ENCODE measurements around the gene SNAP23.

SNAP23 gene

GRCh38 chr15:42450425-42450790 is 45.0 kb upstream of the SNAP23 start:
- TF ChIP-seq REST (IDR thresholded peaks at IDR 0.05; ENCODE audit: insufficient read depth in 1 of 2, low read depth in 2 of 2, low read length in 2 of 2) (no peak), SIN3A (IDR thresholded peaks at IDR 0.05; ENCODE audit: borderline replicate concordance, insufficient read depth, low read length) (no peak)

GRCh38 chr15:42453826-42454225 is 41.6 kb upstream of the SNAP23 start:
- TF ChIP-seq SIN3A (IDR thresholded peaks at IDR 0.05; ENCODE audit: borderline replicate concordance, insufficient read depth, low read length) = no peak
- TF ChIP-seq REST (IDR thresholded peaks at IDR 0.05; ENCODE audit: insufficient read depth in 1 of 2, low read depth in 2 of 2, low read length in 2 of 2) = no peak
- TF ChIP-seq FOXP2 (optimal IDR thresholded peaks at IDR 0.05; ENCODE audit: borderline replicate concordance, extremely low read depth, extremely low read length, insufficient read depth) = no peak
- no peak for TF ChIP-seq TAF1 (IDR thresholded peaks at IDR 0.05; ENCODE audit: borderline replicate concordance, insufficient read depth, low read length)
- TF ChIP-seq POLR2AphosphoS5 (IDR thresholded peaks at IDR 0.05; ENCODE audit: low read depth, low read length) = no peak

- TF ChIP-seq TAF1 (IDR thresholded peaks at IDR 0.05; ENCODE audit: borderline replicate concordance, insufficient read depth, low read length) (no peak), REST (IDR thresholded peaks at IDR 0.05; ENCODE audit: insufficient read depth in 1 of 2, low read depth in 2 of 2, low read length in 2 of 2) (no peak), FOXP2 (optimal IDR thresholded peaks at IDR 0.05; ENCODE audit: borderline replicate concordance, extremely low read depth, extremely low read length, insufficient read depth) (no peak), POLR2AphosphoS5 (IDR thresholded peaks at IDR 0.05; ENCODE audit: low read depth, low read length) (no peak)
These were observed 38.9 kb upstream of the SNAP23 start for GRCh38 chr15:42456531-42456930.

GRCh38 chr15:42456971-42457370 is 38.5 kb upstream of the SNAP23 start:
- TF ChIP-seq SIN3A (IDR thresholded peaks at IDR 0.05; ENCODE audit: borderline replicate concordance, insufficient read depth, low read length) = no peak
- TF ChIP-seq REST (IDR thresholded peaks at IDR 0.05; ENCODE audit: insufficient read depth in 1 of 2, low read depth in 2 of 2, low read length in 2 of 2) = no peak

GRCh38 chr15:42457445-42458442 is 37.7 kb upstream of the SNAP23 start:
- TF ChIP-seq FOXP2 (optimal IDR thresholded peaks at IDR 0.05; ENCODE audit: borderline replicate concordance, extremely low read depth, extremely low read length, insufficient read depth) (no peak), SIN3A (IDR thresholded peaks at IDR 0.05; ENCODE audit: borderline replicate concordance, insufficient read depth, low read length) (peak; percentile 43; the same call in 1 of the 2 replicates)
